Testis (tissue), 2 donors: ENCODE measurements around the gene SLC25A26.

Source experiments
- CTCF ChIP-seq, 3 experiments: fragments of 450-650 bp in 2 of 3; fragments of 200-600 bp in 1 of 3; sonication (generic) in 1 of 3; IDR thresholded peaks; one replicate each; pipeline ENCODE4 v1.5.1; 2016 to 2019; ENCODE audit warnings: antibody characterized with exemption in 3 of 3, mild to moderate bottlenecking in 2 of 3, moderate library complexity in 1 of 3
- POLR2A ChIP-seq: fragments of 450-650 bp; IDR thresholded peaks from one replicate; pipeline ENCODE4 v1.6.1; 2017; ENCODE audit warnings: antibody characterized with exemption, mild to moderate bottlenecking, moderate library complexity

DNA sequence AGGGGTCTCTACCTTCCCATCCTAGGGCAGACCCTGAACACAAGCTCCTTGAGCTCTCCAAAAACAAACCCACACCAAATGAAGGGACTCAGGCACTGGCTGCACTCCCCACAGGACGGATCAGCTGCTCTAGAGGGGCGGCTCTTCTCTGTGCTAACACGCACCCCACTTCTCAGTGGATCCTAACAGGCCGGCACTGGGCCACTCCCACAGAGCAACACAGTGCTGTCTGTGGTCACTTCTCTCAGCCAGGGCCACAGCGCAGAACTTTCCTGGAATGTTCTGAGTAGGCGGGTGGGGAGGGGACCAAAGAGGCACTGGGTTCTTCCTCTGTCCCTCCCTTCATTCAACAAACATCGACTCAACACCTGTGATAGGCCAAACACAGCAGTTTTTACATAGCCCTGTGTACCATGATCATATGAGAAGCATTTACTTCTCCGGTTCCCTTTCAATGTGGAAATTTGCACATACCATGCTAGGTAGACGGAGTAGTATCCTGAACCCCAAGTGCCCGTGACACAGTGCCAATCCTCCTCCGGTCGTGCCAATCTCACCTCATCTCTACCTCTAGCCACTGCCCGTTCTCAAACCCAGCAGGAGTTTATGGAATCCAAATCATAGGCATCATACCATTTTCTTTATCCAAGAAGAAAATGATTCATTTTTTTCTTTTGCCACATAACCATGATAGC is 181.9 kb downstream of the SLC25A26 start:
- TF ChIP-seq CTCF (IDR thresholded peaks at IDR 0.05) (no peak), POLR2A (no peak)
